Measurements from ENCODE around the gene TGM3.

TGM3 gene

DNA sequence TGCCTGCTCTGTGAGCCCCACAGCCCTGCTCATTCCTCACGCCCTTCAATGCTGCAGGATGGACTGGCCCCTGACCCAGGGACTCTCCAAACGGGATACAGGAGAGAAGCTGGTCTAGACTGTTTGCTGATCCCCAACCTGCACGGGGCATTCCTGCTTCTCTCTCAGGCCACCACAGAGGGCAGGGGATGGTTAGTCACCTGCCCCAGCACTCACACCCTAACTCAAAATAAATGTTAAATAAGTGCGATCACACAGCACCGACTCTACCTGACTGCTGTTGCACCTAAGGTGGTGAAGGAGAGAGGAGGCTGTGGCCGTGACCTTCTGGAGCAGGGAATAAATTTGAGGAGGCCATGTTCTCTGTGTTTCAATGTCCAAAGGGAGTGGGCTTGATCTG is 45.0 kb downstream of the TGM3 start:
- DNase-seq = no peak

- DNase-seq = no peak
Measured at GRCh38 chr20:2341336-2341735, 45.5 kb downstream of the TGM3 start.

GRCh38 chr20:2342243-2342642 is 46.4 kb downstream of the TGM3 start:
- no peak for DNase-seq

DNA sequence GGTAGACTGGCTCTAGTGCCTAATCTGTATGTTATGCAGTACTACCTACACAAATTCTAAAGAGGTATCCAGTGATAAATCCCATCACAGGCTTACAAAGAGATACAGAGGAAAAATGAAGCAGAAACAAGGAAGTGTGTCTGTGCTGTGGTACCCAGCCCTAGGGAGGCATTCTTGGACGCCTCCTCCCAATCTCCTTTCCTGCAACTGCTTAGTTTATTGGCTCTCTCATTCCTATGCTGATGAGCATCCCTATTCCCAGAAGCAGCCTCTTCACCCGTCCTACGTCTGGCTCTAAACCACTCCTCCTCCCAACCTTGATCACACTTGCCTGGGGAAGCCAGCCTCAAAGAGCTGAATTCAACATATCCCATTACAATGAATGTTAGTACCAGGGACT is 50.4 kb downstream of the TGM3 start:
- no peak for DNase-seq

DNA sequence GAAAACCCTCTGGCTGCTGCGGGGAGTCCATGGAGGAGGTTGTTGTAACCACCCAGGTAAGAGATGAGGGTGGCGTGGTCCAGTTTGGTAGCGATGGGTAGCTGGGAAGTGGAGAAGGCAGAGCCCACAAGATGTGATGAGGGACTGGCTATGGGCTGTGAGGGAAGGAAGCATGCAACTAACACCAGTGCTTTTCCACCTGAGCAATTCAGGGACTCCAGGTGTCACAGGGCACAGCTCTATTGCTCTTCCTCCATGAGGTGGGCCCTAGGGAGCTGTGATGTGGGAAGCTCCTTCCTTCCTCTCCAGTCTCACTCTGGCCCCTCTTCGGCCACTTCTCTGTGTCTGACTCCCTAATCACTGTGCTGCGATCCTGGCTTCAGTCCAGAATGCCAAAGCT is 52.5 kb downstream of the TGM3 start:
- no peak for DNase-seq

DNA sequence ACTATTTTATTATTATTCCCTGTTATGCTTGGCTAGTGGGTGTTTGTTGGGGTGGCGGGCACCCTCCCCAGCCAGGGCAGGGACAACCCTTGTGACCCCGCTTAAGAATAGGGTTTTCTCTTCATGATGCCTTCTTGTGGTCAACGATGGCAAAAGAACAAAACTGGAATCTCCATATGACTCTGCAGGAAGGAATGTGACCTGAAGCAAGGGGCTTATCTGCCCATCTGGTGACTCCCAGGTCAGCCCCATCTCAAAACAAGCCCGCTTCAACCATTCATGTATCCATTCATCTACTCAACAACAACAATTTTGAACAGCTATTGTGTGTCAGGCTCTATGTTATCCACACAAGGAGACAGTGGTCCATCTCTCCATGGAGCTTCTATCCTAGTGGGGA is 54.0 kb downstream of the TGM3 start:
- DNase-seq = no peak

GRCh38 chr20:2350606-2351005 is 54.8 kb downstream of the TGM3 start:
- DNase-seq = no peak

DNA sequence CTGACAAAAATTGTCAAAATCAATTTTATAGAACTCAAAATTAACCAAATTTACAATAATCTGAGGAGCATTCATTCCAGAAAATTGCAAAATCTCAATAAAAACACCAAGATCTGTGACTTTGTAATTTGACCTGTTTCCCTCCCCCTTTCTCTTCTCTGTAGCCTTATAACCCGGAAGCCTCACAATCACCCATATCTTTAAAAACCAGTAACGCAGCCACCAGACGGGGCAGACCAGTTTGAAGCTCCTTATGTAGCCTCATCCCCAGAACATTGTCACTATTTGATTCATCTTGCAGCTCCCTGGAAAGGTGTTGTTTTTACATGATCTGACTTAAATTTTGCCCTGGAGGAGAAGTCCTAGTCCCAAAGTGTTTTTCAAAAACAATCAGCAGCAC is 57.4 kb downstream of the TGM3 start:
- peak; percentile 52 for DNase-seq

- DNase-seq = no peak
Measured at GRCh38 chr20:2357114-2357513, 61.3 kb downstream of the TGM3 start.

- DNase-seq = no peak
Measured at GRCh38 chr20:2358006-2358405, 62.2 kb downstream of the TGM3 start.

DNA sequence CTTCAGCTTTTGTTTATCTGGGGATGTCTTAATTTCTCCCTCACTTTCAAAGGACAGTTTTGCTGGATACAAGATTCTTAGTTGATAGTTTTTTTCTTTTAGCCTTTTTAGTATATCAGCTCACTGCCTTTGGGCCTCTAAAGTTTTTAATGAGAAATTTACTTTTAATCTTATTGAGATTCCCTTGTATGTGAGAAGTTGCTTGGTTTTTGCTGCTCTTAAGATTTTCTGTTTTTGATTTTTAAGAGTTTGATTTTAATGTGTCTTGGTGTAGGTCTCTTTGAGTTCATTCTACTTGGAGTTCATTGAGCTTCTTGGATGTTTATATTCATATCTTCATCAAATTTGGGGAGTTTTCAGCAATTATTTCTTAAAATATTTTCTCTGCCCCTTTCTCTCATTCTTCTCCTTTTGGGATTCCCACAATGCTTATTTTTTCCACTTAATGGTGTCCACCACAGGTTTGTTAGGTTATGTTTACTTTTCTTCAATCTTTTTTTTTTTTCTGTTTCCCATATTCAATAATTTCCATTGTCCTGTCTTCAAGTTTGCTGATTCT is 65.3 kb downstream of the TGM3 start:
- DNase-seq = no peak

DNA sequence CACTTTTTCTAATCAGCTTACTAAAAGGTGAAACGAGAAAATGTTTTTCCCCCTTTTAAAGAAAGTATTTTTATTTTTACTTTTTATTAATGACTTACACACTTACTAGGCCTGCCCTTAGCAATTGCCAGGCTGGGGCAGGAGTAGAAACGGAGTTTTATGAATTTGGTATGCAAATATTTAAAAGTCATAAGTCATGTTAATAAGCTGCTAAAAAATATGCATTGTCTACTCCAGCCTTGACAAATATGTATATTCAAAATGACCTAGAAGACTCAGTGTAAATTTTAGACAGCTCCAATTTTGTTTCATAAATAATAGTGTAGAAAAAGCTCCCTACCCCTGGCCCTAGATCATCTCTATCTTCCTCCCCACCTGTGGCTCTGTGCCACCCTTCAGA is 67.4 kb downstream of the TGM3 start:
- DNase-seq = no peak

GRCh38 chr20:2363587-2363986 is 67.8 kb downstream of the TGM3 start:
- DNase-seq = no peak

GRCh38 chr20:2364044-2364443 is 68.2 kb downstream of the TGM3 start:
- no peak for DNase-seq

DNA sequence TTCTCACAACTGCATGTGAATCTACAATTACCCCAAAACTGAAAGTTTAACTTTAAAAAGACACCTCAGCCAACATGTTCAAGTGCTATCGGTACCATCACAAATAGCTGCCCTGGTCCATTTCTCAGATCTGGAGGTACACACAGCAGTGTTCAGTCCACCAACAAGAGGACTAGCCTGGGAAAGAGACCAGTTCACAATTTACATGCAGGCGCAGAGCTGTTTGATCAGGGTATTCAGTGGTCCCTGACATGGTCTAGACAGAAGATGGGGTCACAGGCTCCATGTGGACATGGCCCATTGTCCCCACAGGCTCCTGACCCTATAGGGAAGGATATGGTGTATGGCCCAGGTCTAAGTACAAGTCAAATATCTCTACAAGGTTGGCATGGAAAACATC is 69.3 kb downstream of the TGM3 start:
- DNase-seq = no peak

DNA sequence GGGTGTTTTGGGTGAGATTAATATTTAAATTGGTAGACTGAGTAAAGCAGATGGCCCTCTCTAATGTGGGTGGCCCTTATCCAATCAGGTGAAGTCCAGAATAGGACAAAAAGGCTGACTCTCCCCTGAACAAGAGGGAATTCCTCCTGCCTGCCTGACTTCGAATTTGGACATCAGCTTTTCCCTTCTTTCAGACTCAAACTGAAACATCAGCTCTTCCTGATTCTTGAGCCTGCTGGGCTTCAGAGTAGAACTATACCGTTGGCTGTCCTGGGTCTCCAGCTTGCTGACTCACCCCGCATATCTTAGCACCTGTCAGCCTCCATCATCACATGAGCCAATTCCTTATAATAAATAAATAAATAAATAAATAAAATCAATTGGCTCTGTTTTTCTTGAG is 69.9 kb downstream of the TGM3 start:
- DNase-seq = no peak

DNA sequence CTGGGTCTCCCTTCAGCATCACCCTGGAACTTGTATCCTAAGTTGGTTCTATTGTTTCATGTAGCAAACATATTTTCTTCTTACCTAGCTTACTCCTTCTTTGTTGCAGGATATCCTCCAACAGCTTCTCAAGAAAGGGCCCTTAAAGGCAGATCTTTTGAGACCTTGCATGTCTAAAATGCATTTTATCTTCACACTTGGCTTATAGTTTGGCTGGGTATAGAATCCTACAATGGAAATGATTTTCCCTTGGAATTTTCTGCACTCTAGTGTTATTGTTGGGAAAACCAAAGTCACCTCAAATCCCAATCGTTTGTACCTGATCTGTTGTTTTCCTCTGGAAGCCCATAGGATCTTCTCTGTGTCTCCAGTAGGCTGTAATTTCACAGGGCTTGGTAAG is 72.8 kb downstream of the TGM3 start:
- DNase-seq = no peak

- DNase-seq = no peak
Measured at GRCh38 chr20:2373098-2373497, 77.3 kb downstream of the TGM3 start.

DNA sequence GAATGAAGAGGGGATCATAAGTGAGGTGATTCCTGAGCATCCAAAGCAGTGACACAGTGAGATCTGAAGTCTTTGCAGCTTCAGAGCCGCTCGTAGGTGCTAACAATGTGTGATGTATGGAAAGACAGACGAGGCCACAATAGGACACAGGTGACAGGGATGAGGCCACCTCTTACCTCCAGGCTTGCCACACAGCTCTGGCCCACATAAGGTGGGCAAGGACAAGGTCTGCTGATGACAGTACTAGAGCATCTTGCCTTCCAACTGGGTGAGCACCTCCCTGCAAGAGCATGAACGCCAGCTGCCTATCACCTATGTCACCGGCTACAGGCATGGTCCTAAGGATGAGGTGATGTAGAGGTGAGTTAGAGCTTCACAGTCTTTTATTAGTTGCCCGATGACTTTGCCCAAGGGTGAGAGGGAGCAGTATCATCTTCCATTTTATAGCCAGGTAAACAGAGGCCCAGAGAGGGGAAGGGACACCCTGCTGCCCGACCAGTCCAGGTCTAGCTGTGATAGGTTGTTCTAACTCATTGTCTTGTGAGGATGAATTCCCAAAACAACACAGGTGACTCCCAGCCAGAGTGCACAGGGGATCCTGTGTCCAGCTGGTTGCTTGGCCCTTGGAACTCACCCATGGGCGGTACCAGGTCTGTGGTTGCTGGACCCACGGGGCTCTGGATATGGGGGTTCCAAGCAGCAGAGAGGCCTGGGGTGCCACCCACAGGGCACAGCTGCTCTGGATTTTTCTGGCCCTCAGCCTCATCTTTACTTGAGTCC is 78.7 kb downstream of the TGM3 start:
- no peak for DNase-seq

GRCh38 chr20:2378893-2379292 is 83.1 kb downstream of the TGM3 start:
- DNase-seq = no peak

GRCh38 chr20:2379511-2380229 is 83.9 kb downstream of the TGM3 start:
- DNase-seq = peak; percentile 55

GRCh38 chr20:2380601-2381000 is 84.8 kb downstream of the TGM3 start, which contains the start of gene TGM6:
TGM6 (plus strand) TSS chr20:2380901; CDS start chr20:2380969, 68 bp downstream.
- DNase-seq = no peak

- DNase-seq = no peak
Measured at GRCh38 chr20:2381303-2381702, 85.5 kb downstream of the TGM3 start.

DNA sequence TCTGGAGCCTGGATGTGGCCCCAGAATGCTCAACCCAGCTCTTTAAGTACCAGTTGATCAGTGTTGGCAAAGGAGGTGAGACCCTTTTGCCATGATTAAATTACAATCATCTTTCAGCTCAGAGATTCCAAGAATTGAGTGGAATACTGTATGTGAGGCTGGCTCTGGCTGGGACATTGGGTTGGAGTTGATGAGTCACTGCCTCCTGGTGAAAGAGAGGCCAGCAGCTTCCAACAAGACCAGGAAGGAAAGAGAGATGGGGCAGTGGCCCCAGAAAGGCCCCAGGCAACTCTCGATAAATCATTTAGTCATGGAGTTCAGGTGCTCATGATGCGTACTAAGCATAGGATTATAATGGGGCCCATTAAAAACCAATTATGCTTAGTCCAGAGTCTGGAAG is 87.0 kb downstream of the TGM3 start:
- DNase-seq = no peak

Measured in MV-4-11 (cell line).